GM10847 (cell line): Measurements from ENCODE around the gene IRF4.

Experiments
- POLR2A ChIP-seq: IDR thresholded peaks from 2 replicates; pipeline ENCODE4 v1.6.1; 2011; ENCODE audit not compliant: insufficient read length; ENCODE audit errors: extremely low read depth

Gene IRF4

DNA sequence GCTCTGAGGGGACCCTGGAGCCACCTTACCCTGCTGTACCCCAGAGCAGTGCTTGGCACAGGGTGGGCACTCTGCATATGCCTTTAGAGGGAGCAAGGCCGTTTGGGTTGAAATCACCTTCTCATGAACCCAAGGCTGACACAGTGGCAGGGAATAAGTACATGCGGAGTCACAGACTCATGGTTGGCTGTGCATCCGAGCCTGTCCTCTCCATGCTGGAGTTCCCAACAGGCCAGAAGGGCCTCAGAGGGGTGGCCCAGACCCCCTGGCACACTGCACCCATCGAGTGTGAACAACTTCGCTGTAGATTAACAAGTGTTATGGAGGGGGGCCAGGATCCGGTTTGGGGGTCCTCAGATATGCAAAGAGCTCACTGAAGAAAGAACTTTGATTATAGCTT, 21.0 kb upstream of the IRF4 start:
- no peak for TF ChIP-seq POLR2A

DNA sequence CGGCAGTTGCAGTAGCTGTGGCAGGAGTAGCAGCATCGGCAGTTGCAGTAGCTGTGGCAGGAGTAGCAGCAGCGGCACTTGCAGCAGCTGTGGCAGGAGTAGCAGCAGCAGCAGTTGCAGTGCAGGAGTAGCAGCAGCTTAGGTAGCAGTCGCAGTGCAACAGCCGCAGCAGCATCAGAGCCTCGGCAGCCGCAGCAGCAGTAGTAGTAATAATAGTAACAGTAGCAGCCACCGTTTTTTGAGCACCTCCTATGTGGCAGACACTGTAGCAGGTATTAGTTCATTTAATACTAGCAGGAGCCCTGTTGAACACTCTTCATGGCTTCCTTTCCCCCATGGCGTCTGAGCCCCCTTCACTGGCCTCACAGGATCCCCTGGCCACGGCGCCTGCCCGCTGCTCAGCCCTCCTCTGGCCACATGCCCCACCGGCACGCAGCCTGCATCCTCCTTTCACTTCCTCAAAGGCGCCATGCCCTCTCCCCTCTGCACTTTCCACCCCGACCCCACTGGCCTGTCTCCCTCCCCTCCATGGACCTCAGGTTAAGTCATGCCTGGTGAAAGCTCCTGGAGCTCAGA, 19.1 kb upstream of the IRF4 start:
- TF ChIP-seq POLR2A: no peak

DNA sequence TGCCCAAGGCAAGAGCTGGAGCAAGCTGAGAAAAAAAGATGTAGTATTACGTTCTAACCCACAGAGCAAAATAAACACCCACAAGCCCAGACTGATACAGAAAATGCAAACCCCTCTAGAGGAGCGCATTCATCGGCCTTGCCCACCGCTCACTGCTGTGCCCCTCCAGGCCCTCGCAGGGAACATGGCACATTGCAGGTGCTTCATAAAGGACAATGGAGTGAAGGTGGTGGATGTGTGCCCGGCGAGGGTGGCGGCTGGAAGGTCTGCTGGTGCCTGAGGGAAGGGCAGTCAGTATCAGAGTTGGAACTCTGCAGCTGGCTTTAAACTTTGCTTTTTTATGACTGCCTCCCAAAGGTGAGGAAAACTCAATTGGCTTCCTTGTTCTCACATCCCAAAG, 18.5 kb upstream of the IRF4 start:
- no peak for TF ChIP-seq POLR2A

DNA sequence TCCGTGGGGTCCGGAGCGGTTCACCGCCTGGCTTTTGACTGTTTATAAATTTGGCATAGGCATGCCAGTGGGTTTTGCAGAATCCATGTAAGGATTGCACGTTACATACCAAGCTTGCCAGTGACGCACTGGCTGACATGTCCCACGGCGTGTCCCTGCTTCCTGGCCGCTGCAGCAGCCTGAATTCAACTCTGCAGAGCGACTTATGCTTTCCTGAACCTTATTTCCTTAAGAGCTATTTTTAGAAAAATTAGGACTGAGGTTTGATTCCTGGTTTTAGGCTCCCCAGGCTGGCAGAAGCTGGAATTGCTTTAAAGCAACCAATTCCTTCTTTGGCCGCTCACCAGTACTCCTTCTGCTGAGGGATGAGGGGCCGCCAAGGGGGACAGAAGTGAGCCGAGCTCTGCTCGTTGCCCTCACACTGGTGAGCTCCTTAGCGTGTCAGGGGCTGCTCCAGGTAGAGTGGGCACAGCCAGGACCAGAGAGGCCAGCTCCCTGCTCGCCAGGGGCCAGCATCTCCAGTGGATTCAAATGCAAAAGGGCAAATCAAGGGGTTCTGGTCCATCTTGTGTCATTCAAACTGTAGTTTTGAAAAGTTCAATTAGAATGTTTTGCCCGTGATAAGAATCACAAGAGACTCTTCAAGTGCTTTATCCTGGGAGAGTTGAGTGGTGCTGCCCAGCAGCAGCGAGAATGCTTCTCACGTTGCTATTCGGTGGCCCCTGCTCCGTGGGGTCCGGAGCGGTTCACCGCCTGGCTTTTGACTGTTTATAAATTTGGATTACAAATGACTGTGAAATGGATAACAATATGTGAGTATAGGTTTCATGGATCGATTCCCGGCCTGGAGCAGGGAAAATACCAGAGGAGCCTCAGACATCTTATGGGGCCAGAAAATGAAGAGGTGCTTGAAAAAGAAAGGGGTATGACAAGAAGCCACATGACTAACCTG, 17.5 kb upstream of the IRF4 start:
- no peak for TF ChIP-seq POLR2A

DNA sequence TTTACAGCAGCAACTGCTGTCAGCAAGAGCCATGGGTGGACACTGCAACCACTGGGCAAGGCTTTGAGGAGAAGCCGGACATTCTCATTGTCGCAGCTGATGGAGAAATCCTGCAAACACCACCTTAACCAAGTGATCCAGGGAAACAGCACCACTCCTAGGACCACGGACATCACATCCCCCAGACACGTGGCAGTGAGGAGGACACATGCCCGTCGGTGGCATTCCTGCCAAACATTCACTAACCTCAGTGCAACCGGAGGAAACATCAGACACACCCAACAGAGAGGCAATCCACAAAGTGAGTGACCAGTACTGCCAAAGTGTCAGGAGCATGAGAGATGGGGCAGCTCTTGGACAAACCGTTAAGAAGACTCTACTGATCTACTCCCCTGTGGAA, 16.6 kb upstream of the IRF4 start:
- TF ChIP-seq POLR2A: no peak

DNA sequence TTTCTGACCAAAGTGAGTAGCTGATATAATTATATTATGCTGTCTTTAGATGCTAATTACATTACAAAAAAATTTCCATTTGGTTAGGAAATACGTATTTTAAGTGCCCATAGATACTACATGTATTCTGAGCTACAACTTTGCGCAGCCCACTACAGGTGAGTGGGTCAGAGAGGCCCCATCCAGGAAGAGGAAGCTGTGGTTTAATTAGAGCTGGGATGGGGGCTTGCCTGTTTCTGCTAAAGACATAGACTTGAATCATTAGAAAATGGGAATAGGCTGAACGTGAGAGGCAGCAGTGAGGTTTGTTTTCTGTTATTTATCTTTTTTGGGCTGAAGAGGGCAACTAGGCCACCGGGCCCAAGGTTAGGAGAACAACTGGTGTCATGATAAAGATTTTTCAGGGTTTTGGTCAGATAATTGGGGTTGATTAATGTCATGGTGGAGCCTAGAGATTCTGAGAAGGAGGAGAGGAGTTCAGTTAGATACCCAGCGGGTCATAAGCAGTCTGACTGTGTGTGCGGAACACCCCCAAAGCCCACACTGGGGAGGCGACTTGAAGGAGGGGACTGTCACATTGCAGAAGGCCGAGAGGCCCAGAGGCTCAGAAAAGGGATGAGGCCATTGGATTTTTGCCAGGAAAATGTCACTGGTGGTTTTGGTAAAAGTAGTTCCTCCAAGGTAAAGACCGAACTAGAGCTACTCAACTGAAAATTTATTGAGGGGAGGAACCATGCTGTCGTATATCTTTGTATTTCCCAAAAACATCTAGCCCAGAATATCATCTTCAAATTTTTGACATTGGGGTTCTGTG, 14.5 kb upstream of the IRF4 start:
- no peak for TF ChIP-seq POLR2A

DNA sequence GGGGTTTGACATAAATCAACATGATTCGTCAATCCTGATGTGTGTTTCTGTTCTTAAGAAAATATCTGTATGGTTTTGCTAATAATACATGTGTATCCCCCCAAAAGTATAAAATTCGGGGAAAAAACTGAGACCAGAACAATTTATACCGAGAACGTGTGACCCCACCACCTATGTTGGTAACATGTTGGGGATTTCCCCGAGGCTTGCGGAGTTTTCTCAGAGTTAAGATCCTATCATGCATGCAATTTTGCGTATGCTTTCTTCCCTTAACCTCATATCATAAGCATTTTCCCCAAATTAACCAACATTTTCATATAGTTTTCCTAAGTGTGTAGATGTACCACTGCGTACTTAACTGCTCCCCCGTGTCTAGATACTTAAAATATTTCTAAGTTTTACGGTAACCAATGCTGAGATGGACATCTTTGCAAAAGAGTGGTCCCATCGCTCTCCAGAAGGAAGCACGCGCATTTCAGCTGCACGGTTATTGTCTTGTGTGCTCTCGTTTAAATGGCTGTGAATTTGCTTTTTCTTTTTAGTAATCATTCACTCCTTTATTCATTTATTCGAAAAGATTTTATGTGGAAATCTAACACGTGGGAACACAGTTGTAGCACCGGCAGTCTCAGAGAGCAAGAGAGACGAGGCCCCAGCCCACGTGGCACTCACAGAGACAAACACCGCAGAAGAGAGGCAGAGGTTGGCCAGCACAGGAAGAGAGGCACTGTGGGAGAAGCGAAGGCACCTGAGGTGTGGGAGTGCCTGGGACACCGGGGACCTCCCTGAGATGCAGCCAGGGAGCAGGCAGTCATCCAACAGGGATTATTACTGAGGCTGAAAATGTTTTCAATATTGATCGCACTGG, 13.2 kb upstream of the IRF4 start:
- no peak for TF ChIP-seq POLR2A

DNA sequence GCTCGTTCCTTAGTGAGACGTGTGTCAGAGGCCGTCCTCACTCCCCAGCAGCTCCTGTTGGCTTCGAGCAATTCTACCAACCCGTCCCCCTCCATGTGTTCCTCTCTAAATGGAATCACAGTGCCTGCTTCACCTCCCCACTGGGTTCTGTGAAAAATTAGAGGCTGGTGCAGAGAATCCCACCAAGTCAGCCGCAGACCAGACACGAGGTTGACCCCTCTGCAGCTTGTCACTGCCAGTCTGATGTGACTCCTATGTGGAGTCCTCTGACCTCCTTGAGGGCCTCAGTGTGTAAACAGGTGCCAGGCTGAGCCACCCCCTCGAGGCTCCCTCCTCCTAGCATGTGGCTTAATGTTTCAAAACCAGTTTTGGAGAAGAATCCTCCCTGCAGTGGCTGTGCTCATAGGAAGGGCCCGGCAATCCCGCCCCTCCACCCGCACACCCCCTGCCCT, 12.6 kb upstream of the IRF4 start:
- no peak for TF ChIP-seq POLR2A

DNA sequence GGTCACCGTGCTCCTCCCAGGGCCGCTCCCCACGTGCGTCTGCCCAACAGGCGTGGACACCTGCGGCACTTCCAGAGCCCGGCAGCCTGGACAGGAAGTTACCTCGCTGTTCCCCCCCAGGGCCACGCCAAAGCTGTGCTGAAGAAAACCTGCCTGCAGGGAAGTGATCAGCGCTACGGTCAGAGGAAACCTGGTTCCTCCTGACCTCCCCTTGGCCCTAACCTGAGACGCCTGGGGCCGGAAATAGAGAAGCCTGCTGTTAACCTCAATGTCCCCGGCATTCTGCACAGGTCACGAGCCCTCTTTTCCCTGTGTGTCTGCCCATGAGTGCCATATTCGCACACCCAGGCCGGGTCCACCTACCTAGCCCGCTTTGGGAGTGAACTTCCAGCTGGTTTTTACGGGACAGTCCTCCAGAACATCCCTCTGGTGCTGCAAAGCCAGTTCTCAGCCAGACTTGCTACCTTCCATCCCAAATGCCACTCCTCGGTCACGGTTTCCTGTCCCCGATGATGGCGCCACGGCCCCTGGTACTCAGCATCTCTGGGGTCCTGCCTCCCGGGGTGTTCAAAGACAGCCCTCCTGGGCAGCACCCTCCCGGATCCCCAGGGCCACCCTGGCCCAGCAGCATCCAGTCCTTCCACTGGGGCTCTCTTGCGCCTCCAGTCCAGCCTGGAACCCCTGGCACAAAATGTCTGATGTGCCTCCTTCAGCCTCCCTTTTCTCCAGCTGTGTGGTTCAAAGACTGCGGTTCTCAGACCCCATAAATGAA, 12.0 kb upstream of the IRF4 start:
- TF ChIP-seq POLR2A: no peak

DNA sequence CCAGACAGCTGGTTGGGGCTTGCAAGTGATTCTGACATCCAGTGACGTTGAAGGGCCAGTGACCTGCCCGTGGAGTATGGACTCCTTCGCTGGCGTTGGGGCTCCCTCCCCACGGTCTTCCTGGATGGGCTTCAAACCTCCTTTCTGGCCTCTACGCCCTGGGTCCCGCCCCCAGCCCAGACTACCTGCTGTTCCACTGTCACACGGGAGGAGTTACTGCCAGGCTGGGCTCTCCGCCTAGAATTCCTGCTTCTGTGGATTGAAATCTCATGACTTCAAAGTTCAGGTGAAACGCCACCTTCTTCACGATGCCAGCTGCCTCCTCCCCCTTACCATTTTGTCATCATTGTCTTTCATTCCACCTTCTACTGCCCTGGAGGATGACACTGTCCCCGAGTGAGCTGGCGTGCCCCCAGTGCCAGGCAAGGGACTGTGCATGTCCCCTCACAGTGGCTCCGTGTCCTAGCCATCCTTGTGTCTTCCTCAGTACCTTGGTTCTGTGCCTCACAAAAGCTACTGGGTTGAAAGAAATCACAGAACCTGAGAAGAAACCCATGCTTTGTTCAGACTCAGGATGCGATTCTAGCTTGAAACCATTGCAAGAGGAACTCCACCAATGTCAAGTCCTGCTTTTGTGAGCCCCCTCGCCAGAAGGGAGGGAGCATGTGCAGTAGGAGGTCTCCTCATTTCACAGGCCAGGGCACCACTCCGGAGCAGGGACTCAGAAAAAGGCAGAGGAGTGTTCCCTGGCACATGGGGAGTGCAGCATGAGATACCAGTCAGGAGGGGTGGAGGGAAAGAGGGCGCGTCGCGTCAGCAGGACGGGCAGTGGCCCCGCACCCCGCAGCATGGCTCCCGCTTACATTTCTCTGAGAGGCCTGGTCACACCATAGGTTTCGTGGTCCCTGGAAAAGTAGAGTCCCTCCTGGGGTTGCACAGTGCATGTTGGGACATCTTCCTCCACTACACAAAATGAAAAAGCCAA, 11.0 kb upstream of the IRF4 start:
- no peak for TF ChIP-seq POLR2A

DNA sequence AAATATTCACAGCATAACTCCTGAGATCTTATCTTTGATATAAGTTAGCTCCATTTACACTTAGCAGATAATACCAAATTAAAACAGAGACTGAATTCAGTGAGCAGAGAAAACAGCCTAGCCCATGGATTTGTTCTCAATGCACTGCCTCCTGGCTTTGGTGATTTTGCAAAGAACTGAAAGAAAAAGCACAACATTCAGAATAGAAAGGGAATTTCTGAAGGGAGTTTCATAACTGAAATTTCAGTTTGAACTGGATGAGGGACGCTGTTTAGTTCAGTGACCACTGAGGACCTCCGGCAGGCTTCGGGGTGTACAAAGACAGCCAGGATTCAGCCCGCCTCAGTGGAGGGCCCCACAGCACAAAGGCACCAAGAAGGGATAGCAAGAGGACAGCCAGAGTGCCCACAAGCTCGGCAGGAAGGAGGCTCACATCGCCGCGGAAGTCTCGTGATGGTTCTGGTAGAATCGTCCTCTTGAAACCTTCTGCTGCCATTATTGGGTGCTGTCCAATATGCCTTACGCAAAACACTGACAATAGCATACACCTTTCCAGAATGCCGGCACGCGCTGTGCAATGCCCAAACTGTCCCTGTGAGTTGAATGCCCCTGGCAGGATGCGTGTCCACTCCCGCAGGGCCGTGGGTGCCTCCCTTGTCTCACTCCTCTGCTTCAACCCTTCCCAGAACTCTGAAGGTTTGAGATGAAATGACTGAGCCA, 9.7 kb upstream of the IRF4 start:
- TF ChIP-seq POLR2A: no peak
